Trophoblast cell (in vitro differentiated cells and primary cell): ENCODE measurements around the gene EPHA6.

Source experiments
- DNase-seq, 2 donors: peaks; one replicate each; pipeline ENCODE4 v3.0.0-alpha.2; 2016
- H2AFZ ChIP-seq: 2 replicates; pipeline ENCODE4 v1.6.1; 2013; ENCODE audit warnings: low read length, moderate library complexity, mild to moderate bottlenecking; ENCODE audit not compliant: insufficient read depth, poor library complexity
- H2AK5ac ChIP-seq: 2 replicates; pipeline ENCODE4 v1.6.1; 2013; ENCODE audit warnings: mild to moderate bottlenecking, low read length
- H2BK120ac ChIP-seq: 2 replicates; pipeline ENCODE4 v1.6.1; 2013; ENCODE audit warnings: low read length, mild to moderate bottlenecking, moderate library complexity; ENCODE audit not compliant: insufficient read depth, poor library complexity
- H2BK12ac ChIP-seq: 2 replicates; pipeline ENCODE4 v1.6.1; 2013; ENCODE audit warnings: mild to moderate bottlenecking, low read length, moderate library complexity
- H2BK5ac ChIP-seq: 2 replicates; pipeline ENCODE4 v1.6.1; 2013; ENCODE audit warnings: low read length, low read depth, moderate library complexity, mild to moderate bottlenecking; ENCODE audit not compliant: poor library complexity
- H3K14ac ChIP-seq: 2 replicates; pipeline ENCODE4 v1.6.1; 2013; ENCODE audit warnings: mild to moderate bottlenecking, low read length
- H3K18ac ChIP-seq: 2 replicates; pipeline ENCODE4 v1.6.1; 2013; ENCODE audit warnings: mild to moderate bottlenecking, low read length
- H3K23ac ChIP-seq: 2 replicates; pipeline ENCODE4 v1.6.1; 2013; ENCODE audit warnings: low read length
- H3K27ac ChIP-seq: 2 replicates; pipeline ENCODE4 v1.5.1; 2013; ENCODE audit warnings: low read depth, mild to moderate bottlenecking, inconsistent platforms, low read length, moderate library complexity
- H3K27me3 ChIP-seq: 2 replicates; pipeline ENCODE4 v1.6.1; 2013; ENCODE audit warnings: inconsistent platforms, mild to moderate bottlenecking, low read length, moderate library complexity; ENCODE audit not compliant: insufficient read depth
- H3K36me3 ChIP-seq, 2 experiments: 1 replicate in 1 of 2; 2 replicates in 1 of 2; pipeline ENCODE4 v1.6.1; 2013; ENCODE audit warnings: low read length in 2 of 2, mild to moderate bottlenecking in 2 of 2, moderate library complexity in 1 of 2; ENCODE audit not compliant: insufficient read depth in 2 of 2, control insufficient read depth in 1 of 2
- H3K4ac ChIP-seq: 2 replicates; pipeline ENCODE4 v1.6.1; 2013; ENCODE audit warnings: low read depth, mild to moderate bottlenecking, low read length, moderate library complexity
- H3K4me1 ChIP-seq, 2 experiments: 1 replicate in 1 of 2; 2 replicates in 1 of 2; pipeline ENCODE4 v1.6.1; 2013; ENCODE audit warnings: low read length in 2 of 2, mild to moderate bottlenecking in 2 of 2, moderate library complexity in 1 of 2; ENCODE audit not compliant: insufficient read depth in 2 of 2, control insufficient read depth in 1 of 2
- H3K4me2 ChIP-seq: 2 replicates; pipeline ENCODE4 v1.6.1; 2013; ENCODE audit warnings: inconsistent platforms, mild to moderate bottlenecking, low read length, moderate library complexity
- H3K4me3 ChIP-seq: 2 replicates; pipeline ENCODE4 v1.5.1; 2013; ENCODE audit warnings: mild to moderate bottlenecking, low read depth, low read length, inconsistent platforms
- H3K79me1 ChIP-seq: one replicate; pipeline ENCODE4 v1.6.1; 2013; ENCODE audit warnings: low read length
- H3K79me2 ChIP-seq: 2 replicates; pipeline ENCODE4 v1.6.1; 2013; ENCODE audit warnings: low read length, mild to moderate bottlenecking; ENCODE audit not compliant: control insufficient read depth, insufficient read depth, poor library complexity
- H3K9ac ChIP-seq: 2 replicates; pipeline ENCODE4 v1.6.1; 2013; ENCODE audit warnings: mild to moderate bottlenecking, low read length
- H3K9me3 ChIP-seq: 2 replicates; pipeline ENCODE4 v1.6.1; 2013; ENCODE audit warnings: low read depth, mild to moderate bottlenecking, control low read depth, inconsistent platforms, low read length; ENCODE audit not compliant: insufficient read depth
- H4K12ac ChIP-seq: 2 replicates; pipeline ENCODE4 v1.6.1; 2013; ENCODE audit warnings: low read depth, mild to moderate bottlenecking, low read length, moderate library complexity
- H4K8ac ChIP-seq: 2 replicates; pipeline ENCODE4 v1.6.1; 2013; ENCODE audit warnings: low read depth, mild to moderate bottlenecking, low read length, moderate library complexity
- H4K91ac ChIP-seq: one replicate; pipeline ENCODE4 v1.6.1; 2013; ENCODE audit warnings: low read depth, mild to moderate bottlenecking, low read length, moderate library complexity
- WGBS: extraction: QIAGEN DNeasy Blood & Tissue Kit; methylation state at CpG from one replicate; pipeline ENCODE4 v1.1.7; 2013; ENCODE audit warnings: missing lambda C conversion rate; ENCODE audit not compliant: insufficient read length, insufficient coverage; ENCODE audit errors: extremely low coverage; 5-methylcytosine and 5-hydroxymethylcytosine counted together

EPHA6 gene

GRCh38 chr3:96961576-96961975 is 147.2 kb downstream of the EPHA6 start:
- H3K79me2 ChIP-seq = no peaks in the 10 kb centered on the region
- H3K79me1 ChIP-seq = peaks cover 2% of the 10 kb centered on the region
- no peak overlapping the region for H2BK5ac ChIP-seq
- no peaks in the 10 kb centered on the region for H3K36me3 ChIP-seq
- no peak overlapping the region for H3K23ac ChIP-seq
- H3K9ac ChIP-seq = no peak overlapping the region
- H3K14ac ChIP-seq = no peak overlapping the region
- no peak overlapping the region for H2AFZ ChIP-seq
- no peak overlapping the region for H3K4me2 ChIP-seq
- peak; percentile 10 to 79 for DNase-seq
- no peak overlapping the region for H4K91ac ChIP-seq
- no peak overlapping the region for H3K4ac ChIP-seq
- no peak overlapping the region for H3K4me3 ChIP-seq
- H2BK12ac ChIP-seq = no peak overlapping the region
- H3K18ac ChIP-seq = no peak overlapping the region
- no peak overlapping the region for H3K27ac ChIP-seq
- no peak overlapping the region for H4K12ac ChIP-seq
- no peak overlapping the region for H4K8ac ChIP-seq
- H3K27me3 ChIP-seq = no peaks in the 10 kb centered on the region
- H2BK120ac ChIP-seq = no peak overlapping the region
- H3K9me3 ChIP-seq = no peaks in the 10 kb centered on the region
- no peak overlapping the region for H2AK5ac ChIP-seq
- H3K4me1 ChIP-seq = no peaks in the 10 kb centered on the region

GRCh38 chr3:96966181-96966929 is 152.0 kb downstream of the EPHA6 start:
- H2AFZ ChIP-seq = no peak overlapping the region
- no peaks in the 10 kb centered on the region for H3K79me2 ChIP-seq
- H3K36me3 ChIP-seq = no peaks in the 10 kb centered on the region
- no peaks in the 10 kb centered on the region for H3K79me1 ChIP-seq
- no peak overlapping the region for H3K27ac ChIP-seq
- H2AK5ac ChIP-seq = no peak overlapping the region
- H3K4me1 ChIP-seq = no peaks in the 10 kb centered on the region
- no peak overlapping the region for H3K14ac ChIP-seq
- H2BK12ac ChIP-seq = no peak overlapping the region
- H3K23ac ChIP-seq = no peak overlapping the region
- no peak overlapping the region for H2BK5ac ChIP-seq
- H3K18ac ChIP-seq = no peak overlapping the region
- H4K8ac ChIP-seq = no peak overlapping the region
- H3K9ac ChIP-seq = no peak overlapping the region
- no peak overlapping the region for H3K4ac ChIP-seq
- no peak overlapping the region for H3K4me2 ChIP-seq
- H2BK120ac ChIP-seq = no peak overlapping the region
- no CpG with 5 or more reads among the region's 6 CpGs for WGBS
- H4K91ac ChIP-seq = no peak overlapping the region
- H3K9me3 ChIP-seq = no peaks in the 10 kb centered on the region
- H4K12ac ChIP-seq = no peak overlapping the region
- H3K27me3 ChIP-seq = no peaks in the 10 kb centered on the region
- H3K4me3 ChIP-seq = no peak overlapping the region
- no peak for DNase-seq

- H2AFZ ChIP-seq = no peak overlapping the region
Measured at GRCh38 chr3:96970211-96970610, 155.8 kb downstream of the EPHA6 start.

GRCh38 chr3:96977671-96978070 is 163.3 kb downstream of the EPHA6 start:
- H2BK120ac ChIP-seq = no peak overlapping the region
- H2AK5ac ChIP-seq = no peak overlapping the region
- no peaks in the 10 kb centered on the region for H3K27me3 ChIP-seq
- H3K27ac ChIP-seq = no peak overlapping the region
- H3K23ac ChIP-seq = no peak overlapping the region
- no peak overlapping the region for H4K12ac ChIP-seq
- no peak overlapping the region for H2BK12ac ChIP-seq
- no peak overlapping the region for H3K4me2 ChIP-seq
- no peaks in the 10 kb centered on the region for H3K79me1 ChIP-seq
- H3K9me3 ChIP-seq = no peaks in the 10 kb centered on the region
- H3K4ac ChIP-seq = no peak overlapping the region
- H3K9ac ChIP-seq = no peak overlapping the region
- no peak overlapping the region for H3K14ac ChIP-seq
- H3K18ac ChIP-seq = no peak overlapping the region
- no peaks in the 10 kb centered on the region for H3K79me2 ChIP-seq
- no peak for DNase-seq
- H2AFZ ChIP-seq = no peak overlapping the region
- H3K4me1 ChIP-seq = no peaks in the 10 kb centered on the region
- H3K36me3 ChIP-seq = no peaks in the 10 kb centered on the region
- H4K91ac ChIP-seq = no peak overlapping the region
- no peak overlapping the region for H4K8ac ChIP-seq
- no peak overlapping the region for H2BK5ac ChIP-seq
- H3K4me3 ChIP-seq = no peak overlapping the region

More at GRCh38 chr3:96970211-96970610, 155.8 kb downstream of the EPHA6 start:
- Histone ChIP-seq H3K14ac (no peak overlapping the region), H3K27ac (no peak overlapping the region), H3K9ac (no peak overlapping the region), H3K79me2 (no peaks in the 10 kb centered on the region), H2AK5ac (no peak overlapping the region), H3K9me3 (no peaks in the 10 kb centered on the region), H3K18ac (no peak overlapping the region), H2BK5ac (no peak overlapping the region), H3K79me1 (no peaks in the 10 kb centered on the region), H3K36me3 (no peaks in the 10 kb centered on the region), H4K12ac (no peak overlapping the region), H3K4me2 (no peak overlapping the region), H3K4me3 (no peak overlapping the region), H3K27me3 (no peaks in the 10 kb centered on the region), H2BK12ac (no peak overlapping the region), H2BK120ac (no peak overlapping the region), H3K4me1 (no peaks in the 10 kb centered on the region), H4K91ac (no peak overlapping the region), H3K4ac (no peak overlapping the region), H3K23ac (no peak overlapping the region), H4K8ac (no peak overlapping the region)
- WGBS = no CpG with 5 or more reads among the region's 2 CpGs
- DNase-seq = peak in 1 of 2 donors; percentile 40
